GM12892 (cell line): ENCODE data around the gene AGBL2. TPM values are rescaled to one million over a fixed set of nuclear protein-coding genes. Genes with fewer than 3 reads are reported as not detected.
A peak's percentile ranks its signal among the peaks of the same experiment; 100 is the strongest.
"Not testable (repeated sequence)": the region's sequence is repeated elsewhere in the genome, so short reads cannot be mapped to it uniquely, and the experiment has no call there.

Source experiments
- DNase-seq: peaks from one replicate; pipeline ENCODE4 v3.0.0; 2011; ENCODE audit not compliant: insufficient read length
- FAIRE-seq: peaks from 2 replicates; lab custom pipeline; 2011; peaks lifted over from hg19 to GRCh38; lab: Jason Lieb, UNC
- POLR2A ChIP-seq: IDR thresholded peaks from 2 replicates; pipeline ENCODE4 v1.6.1; 2011; ENCODE audit warnings: low read depth, low read length, control low read depth
- POLR2AphosphoS5 ChIP-seq: IDR thresholded peaks from 2 replicates; pipeline ENCODE4 v1.6.1; 2011; ENCODE audit warnings: low read depth, low read length, control low read depth
- TAF1 ChIP-seq: IDR thresholded peaks from 2 replicates; pipeline ENCODE4 v1.6.1; 2011; ENCODE audit warnings: low read depth, mild to moderate bottlenecking, control low read depth, low read length, borderline replicate concordance
- polyA plus RNA-seq: library from polyadenylated mRNA; unstranded; fragments of >200 nt; gene quantifications from one replicate; pipeline ENCODE4 v1.2.1, GENCODE V29; 2012; ENCODE audit warnings: missing spikeins, inconsistent platforms; ENCODE audit not compliant: missing spikeins

The AGBL2 gene
- 4.9 TPM for polyA plus RNA-seq

DNA sequence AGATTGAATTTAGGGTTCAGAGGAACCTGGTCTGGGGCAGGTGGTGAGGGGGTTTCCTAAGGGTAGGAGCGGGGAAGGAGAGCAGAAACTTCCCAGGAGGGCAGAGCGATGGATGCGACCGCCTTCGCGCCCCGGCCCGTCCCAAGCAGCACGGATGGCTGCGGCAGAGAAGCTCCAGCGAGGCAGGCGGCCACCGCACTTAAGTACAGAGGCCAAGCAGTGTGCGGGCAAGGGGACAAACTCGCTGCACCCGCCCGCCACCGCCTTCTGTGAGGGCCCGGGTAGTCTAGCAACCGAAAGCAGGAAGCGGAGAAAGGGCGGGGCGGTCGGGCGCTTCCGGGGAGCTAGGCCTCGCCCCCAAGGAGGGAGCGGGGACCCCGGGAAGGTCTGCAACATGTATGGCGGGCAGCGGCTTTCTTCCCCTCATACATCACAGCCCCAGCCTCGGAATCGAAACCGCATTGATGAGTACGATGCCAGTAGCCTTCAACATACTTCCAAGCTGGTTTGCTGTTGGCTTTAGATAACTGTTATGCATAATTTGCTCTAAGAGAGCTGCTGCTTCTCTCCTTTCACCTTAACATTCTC lies at the start of gene AGBL2:
Gene AGBL2, minus strand, starts transcription at position 288 of the 588 bp plus-strand sequence. CDS start 719 bp downstream, outside the sequence.
- FAIRE-seq = peak; percentile 99
- DNase-seq = peak; percentile 85
- TF ChIP-seq POLR2A = peak; percentile 94
- peak; percentile 93 for TF ChIP-seq POLR2AphosphoS5
- TF ChIP-seq TAF1 = peak; percentile 63; the same call in 1 of the 2 replicates

- not testable (repeated sequence) for DNase-seq, FAIRE-seq
Measured at GRCh38 chr11:47759291-47759690, 44.1 kb upstream of the AGBL2 start.

GRCh38 chr11:47756208-47756607 lies 41.0 kb upstream of the AGBL2 start:
- DNase-seq (no peak), FAIRE-seq (no peak)
- TF ChIP-seq TAF1 (no peak), POLR2AphosphoS5 (no peak), POLR2A (no peak)

- no peak for TF ChIP-seq TAF1
- no peak for TF ChIP-seq POLR2A
- TF ChIP-seq POLR2AphosphoS5 = no peak
- no peak for FAIRE-seq
- no peak for DNase-seq
Measured at GRCh38 chr11:47750725-47751124, 35.6 kb upstream of the AGBL2 start.

GRCh38 chr11:47742494-47742893 lies 27.3 kb upstream of the AGBL2 start:
- not testable (repeated sequence) for FAIRE-seq, DNase-seq

DNA sequence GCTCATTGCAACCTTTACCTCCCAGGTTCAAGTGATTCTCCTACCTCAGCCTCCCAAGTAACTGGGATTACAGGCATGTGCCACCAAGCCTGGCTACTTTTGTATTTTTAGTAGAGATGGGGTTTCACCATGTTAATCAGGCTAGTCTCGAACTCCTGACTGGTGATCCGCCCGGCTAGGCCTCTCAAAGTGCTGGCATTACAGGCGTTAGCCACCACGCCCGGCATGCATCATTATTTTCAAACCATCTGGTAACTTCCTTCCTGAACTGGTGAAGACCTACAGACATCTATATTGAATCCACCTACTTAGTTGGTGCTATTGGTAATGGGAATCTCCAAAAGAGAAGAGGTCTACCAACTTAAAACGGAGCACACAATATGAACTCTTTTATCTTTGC lies 22.6 kb upstream of the AGBL2 start:
- not testable (repeated sequence) for DNase-seq, FAIRE-seq

GRCh38 chr11:47732271-47732670 lies 17.1 kb upstream of the AGBL2 start:
- TF ChIP-seq POLR2A (no peak), TAF1 (no peak), POLR2AphosphoS5 (no peak)
- no peak for FAIRE-seq
- DNase-seq = no peak

- DNase-seq = no peak
- no peak for FAIRE-seq
- TF ChIP-seq POLR2AphosphoS5 = no peak
- no peak for TF ChIP-seq TAF1
- TF ChIP-seq POLR2A = no peak
Measured at GRCh38 chr11:47731475-47731874, 16.3 kb upstream of the AGBL2 start.

GRCh38 chr11:47726878-47727514 lies 11.8 kb upstream of the AGBL2 start:
- DNase-seq (no peak), FAIRE-seq (no peak)
- TF ChIP-seq TAF1 (no peak), POLR2AphosphoS5 (no peak), POLR2A (no peak)

- no peak for FAIRE-seq
- no peak for TF ChIP-seq TAF1
- no peak for TF ChIP-seq POLR2A
- TF ChIP-seq POLR2AphosphoS5 = no peak
- no peak for DNase-seq
Measured at GRCh38 chr11:47726118-47726442, 10.9 kb upstream of the AGBL2 start.

GRCh38 chr11:47725442-47726117 lies 10.4 kb upstream of the AGBL2 start:
- DNase-seq (no peak), FAIRE-seq (no peak)
- TF ChIP-seq TAF1 (no peak), POLR2A (no peak), POLR2AphosphoS5 (no peak)

DNA sequence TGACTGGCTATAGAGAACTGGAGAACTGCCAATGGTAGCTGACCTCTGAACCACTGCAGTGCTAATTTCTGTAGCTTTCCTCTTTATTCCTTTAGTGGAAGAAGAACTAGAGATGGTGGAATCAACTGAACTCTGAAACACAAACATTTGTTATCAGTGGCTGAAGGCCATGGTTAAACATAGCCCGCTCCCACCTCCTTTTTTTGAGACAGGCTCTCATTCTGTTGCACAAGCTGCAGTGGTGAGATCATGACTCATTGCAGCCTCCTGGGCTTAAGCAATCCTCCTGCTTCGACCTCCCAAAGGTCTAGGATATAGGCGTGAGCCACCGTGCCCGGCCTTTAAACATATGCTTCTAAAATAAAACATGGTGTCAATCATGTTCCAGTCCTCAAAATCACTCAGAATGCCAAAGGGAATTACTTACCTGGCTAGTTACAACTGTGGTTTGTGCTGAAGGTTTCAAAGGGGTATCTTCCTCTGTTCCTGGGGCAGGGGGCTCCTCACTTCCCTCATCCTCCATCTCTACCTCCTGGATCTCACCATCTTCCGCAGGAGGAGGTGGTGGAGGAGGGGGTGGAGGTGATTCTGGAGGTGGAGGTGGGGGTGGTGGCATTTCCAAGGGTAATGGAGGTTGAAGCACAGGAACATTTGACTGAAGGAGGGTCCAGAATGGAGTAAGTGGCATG lies 9.0 kb upstream of the AGBL2 start:
- no peak for FAIRE-seq
- no peak for DNase-seq
- TF ChIP-seq POLR2AphosphoS5 (no peak), POLR2A (no peak), TAF1 (no peak)
